MCF 10A (cell line): ENCODE data around the gene COX8C. TPM values are rescaled to one million over a fixed set of nuclear protein-coding genes. Genes with fewer than 3 reads are reported as not detected.

ENCODE experiments used
- BruUV-seq: library from RNA; stranded (reverse); fragments of 400-500 nt; replicated peaks from 2 replicates; lab custom pipeline; 2021; lab: Mats Ljungman, UMichigan
- CTCF ChIA-PET: fragments of 300-600 bp; sonication (Branson Sonifier 250); formaldehyde crosslinking; extraction: SDS; loops from one replicate; lab custom pipeline; 2021; ENCODE audit warnings: antibody characterized with exemption, inconsistent platforms; lab: Yijun Ruan, JAX
- POLR2A ChIA-PET: fragments of 300-600, 350-650 bp; sonication (Branson Sonifier 250); formaldehyde crosslinking; extraction: SDS; loops from one replicate; lab custom pipeline; 2020; ENCODE audit warnings: antibody characterized with exemption, inconsistent platforms; lab: Yijun Ruan, JAX
- DNase-seq: peaks from one replicate; pipeline ENCODE4 v3.0.0-alpha.2; 2018; ENCODE audit not compliant: unreplicated experiment
- H3K27ac Mint-ChIP-seq: one replicate; pipeline ENCODE4 v1.8.0; 2022; ENCODE audit warnings: mild to moderate bottlenecking, low read depth, mixed read lengths; ENCODE audit not compliant: unreplicated experiment
- H3K27me3 Mint-ChIP-seq: one replicate; pipeline ENCODE4 v1.8.0; 2022; ENCODE audit warnings: mixed read lengths; ENCODE audit not compliant: insufficient read depth, unreplicated experiment
- H3K36me3 Mint-ChIP-seq: one replicate; pipeline ENCODE4 v1.8.0; 2022; ENCODE audit warnings: mild to moderate bottlenecking, moderate library complexity, mixed read lengths; ENCODE audit not compliant: insufficient read depth, unreplicated experiment
- H3K4me1 Mint-ChIP-seq: one replicate; pipeline ENCODE4 v1.8.0; 2022; ENCODE audit warnings: mixed read lengths; ENCODE audit not compliant: insufficient read depth, unreplicated experiment
- H3K4me3 Mint-ChIP-seq: one replicate; pipeline ENCODE4 v1.8.0; 2022; ENCODE audit warnings: mild to moderate bottlenecking, moderate library complexity, mixed read lengths; ENCODE audit not compliant: unreplicated experiment
- H3K9me3 Mint-ChIP-seq: one replicate; pipeline ENCODE4 v1.8.0; 2022; ENCODE audit warnings: mixed read lengths; ENCODE audit not compliant: unreplicated experiment
- intact Hi-C: fragments of 100-400 bp; cut with micrococcal nuclease; formaldehyde crosslinking; loops from 2 replicates; pipeline ENCODE4 v1.14.1; 2022
- total RNA-seq: library from RNA; stranded (reverse); gene quantifications from 2 replicates; pipeline ENCODE4 v1.2.3, GENCODE V29; 2022
- TF ChIP-seq, protein P1 (sequence below): fragments of 200-600 bp; IDR thresholded peaks from one replicate; pipeline ENCODE4 v1.8.0; 2022; ENCODE audit warnings: antibody characterized with exemption, mild to moderate bottlenecking; ENCODE audit not compliant: unreplicated experiment

Gene COX8C
- total RNA-seq, 1 experiment from 2014 or later: not detected

DNA sequence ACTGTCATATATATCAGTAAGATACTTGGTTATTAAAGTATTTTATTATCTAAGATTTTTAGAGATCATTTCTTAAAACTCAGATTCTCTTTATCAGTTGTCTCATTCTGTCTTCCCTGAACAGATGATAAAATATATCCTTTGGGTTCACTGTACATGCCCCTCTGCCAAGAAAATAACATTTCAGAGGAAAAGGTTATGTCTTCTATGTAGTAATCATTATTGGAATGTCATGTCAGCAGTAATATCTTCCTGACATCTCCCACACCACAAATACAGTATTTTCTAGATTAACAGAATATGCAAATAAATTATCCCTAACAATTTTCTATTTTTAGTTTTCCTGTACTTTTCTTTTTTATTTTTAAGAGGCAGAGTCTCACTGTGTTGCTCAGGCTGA, 40.2 kb upstream of the COX8C start:
- Mint-ChIP-seq H3K36me3 (no peaks in the 10 kb centered on the region), H3K27me3 (no peaks in the 10 kb centered on the region), H3K4me3 (no peak overlapping the region), H3K4me1 (peaks cover 11% of the 10 kb centered on the region), H3K27ac (no peak overlapping the region), H3K9me3 (no peaks in the 10 kb centered on the region)
- intact Hi-C loops: no loop called here
- TF ChIP-seq, protein P1, sequence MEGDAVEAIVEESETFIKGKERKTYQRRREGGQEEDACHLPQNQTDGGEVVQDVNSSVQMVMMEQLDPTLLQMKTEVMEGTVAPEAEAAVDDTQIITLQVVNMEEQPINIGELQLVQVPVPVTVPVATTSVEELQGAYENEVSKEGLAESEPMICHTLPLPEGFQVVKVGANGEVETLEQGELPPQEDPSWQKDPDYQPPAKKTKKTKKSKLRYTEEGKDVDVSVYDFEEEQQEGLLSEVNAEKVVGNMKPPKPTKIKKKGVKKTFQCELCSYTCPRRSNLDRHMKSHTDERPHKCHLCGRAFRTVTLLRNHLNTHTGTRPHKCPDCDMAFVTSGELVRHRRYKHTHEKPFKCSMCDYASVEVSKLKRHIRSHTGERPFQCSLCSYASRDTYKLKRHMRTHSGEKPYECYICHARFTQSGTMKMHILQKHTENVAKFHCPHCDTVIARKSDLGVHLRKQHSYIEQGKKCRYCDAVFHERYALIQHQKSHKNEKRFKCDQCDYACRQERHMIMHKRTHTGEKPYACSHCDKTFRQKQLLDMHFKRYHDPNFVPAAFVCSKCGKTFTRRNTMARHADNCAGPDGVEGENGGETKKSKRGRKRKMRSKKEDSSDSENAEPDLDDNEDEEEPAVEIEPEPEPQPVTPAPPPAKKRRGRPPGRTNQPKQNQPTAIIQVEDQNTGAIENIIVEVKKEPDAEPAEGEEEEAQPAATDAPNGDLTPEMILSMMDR: no peak
- ChIA-PET POLR2A (no interaction called here), CTCF (interaction anchor here (0.6 kb wide), 1 partner anchor 8 kb away, joined by 3 read pairs; no protein-coding TSS in a partner anchor)
- BruUV-seq: no TSS peak
- no peak for DNase-seq

DNA sequence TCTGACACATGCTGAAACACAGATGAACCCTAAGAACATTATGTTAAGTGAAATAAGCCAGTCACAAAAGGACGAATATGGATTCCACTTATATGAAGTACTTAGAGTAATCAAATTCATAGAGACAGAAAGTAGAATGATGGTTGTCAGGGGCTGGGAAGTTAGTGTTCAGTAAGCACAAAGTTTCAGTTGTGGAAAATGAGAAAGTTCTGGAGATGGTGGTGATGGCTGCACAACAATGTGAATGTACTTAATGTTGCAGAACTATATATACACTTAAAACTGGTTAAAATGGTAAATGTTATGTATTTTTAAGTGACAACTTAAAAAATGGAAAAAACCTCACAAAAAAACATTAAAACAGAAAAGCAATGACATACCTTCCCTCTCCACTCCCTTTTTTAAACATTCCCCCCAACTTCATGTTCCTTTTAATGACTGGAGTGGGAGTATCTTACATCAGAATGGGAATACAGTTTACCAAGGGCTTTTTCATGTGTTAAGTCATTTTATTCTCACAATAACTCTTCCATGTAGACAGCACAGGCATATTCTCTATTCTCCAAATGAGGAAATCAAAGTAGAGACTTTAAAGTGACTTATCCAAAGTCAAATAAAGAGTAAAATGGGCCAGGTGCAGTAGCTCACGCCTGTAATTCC, 38.2 kb upstream of the COX8C start:
- Mint-ChIP-seq H3K36me3 (no peaks in the 10 kb centered on the region), H3K4me1 (peaks cover 5% of the 10 kb centered on the region), H3K27ac (no peak overlapping the region), H3K4me3 (no peak overlapping the region), H3K27me3 (no peaks in the 10 kb centered on the region), H3K9me3 (no peaks in the 10 kb centered on the region)
- BruUV-seq: no TSS peak
- ChIA-PET CTCF (no interaction called here), POLR2A (interaction anchor here (0.6 kb wide), 1 partner anchor 13 kb away, joined by 3 read pairs; no protein-coding TSS in a partner anchor)
- DNase-seq: no peak
- intact Hi-C loops: no loop called here
- TF ChIP-seq, protein P1: no peak

GRCh38 chr14:93309427-93309966, 37.5 kb upstream of the COX8C start:
- no peaks in the 10 kb centered on the region for H3K27me3 Mint-ChIP-seq
- no peaks in the 10 kb centered on the region for H3K9me3 Mint-ChIP-seq
- no peak overlapping the region for H3K4me3 Mint-ChIP-seq
- intact Hi-C loops: no loop called here
- TF ChIP-seq, protein P1: no peak
- H3K36me3 Mint-ChIP-seq: no peaks in the 10 kb centered on the region
- peaks cover 5% of the 10 kb centered on the region for H3K4me1 Mint-ChIP-seq
- BruUV-seq: no TSS peak
- ChIA-PET POLR2A (interaction anchor here (0.6 kb wide), 1 partner anchor 13 kb away, joined by 3 read pairs; no protein-coding TSS in a partner anchor), CTCF (no interaction called here)
- DNase-seq: no peak
- H3K27ac Mint-ChIP-seq: no peak overlapping the region

GRCh38 chr14:93311082-93311481, 35.9 kb upstream of the COX8C start:
- no TSS peak for BruUV-seq
- POLR2A ChIA-PET: interaction anchor here (0.6 kb wide), 1 partner anchor 139 kb away, joined by 4 read pairs; no protein-coding TSS in a partner anchor
- DNase-seq: no peak
- CTCF ChIA-PET: no interaction called here
- no peaks in the 10 kb centered on the region for H3K27me3 Mint-ChIP-seq
- intact Hi-C loops: no loop called here
- no peak overlapping the region for H3K27ac Mint-ChIP-seq
- no peaks in the 10 kb centered on the region for H3K9me3 Mint-ChIP-seq
- no peak overlapping the region for H3K4me3 Mint-ChIP-seq
- peaks cover 2% of the 10 kb centered on the region for H3K4me1 Mint-ChIP-seq
- TF ChIP-seq, protein P1: no peak
- no peaks in the 10 kb centered on the region for H3K36me3 Mint-ChIP-seq
